ENCODE data around the gene PABPC1L. TPM values are rescaled to one million over a fixed set of nuclear protein-coding genes. Genes with fewer than 3 reads are reported as not detected.
A peak's percentile ranks its signal among the peaks of the same experiment; 100 is the strongest.

The PABPC1L gene
- total RNA-seq, 1 donor from 2014 or later: 211 TPM

GRCh38 chr20:44979090-44979621 lies 69.3 kb downstream of the PABPC1L start:
- Mint-ChIP-seq H3K27ac (no peak overlapping the region), H3K4me1 (ENCODE audit: low read depth) (no peaks in the 10 kb centered on the region), H3K4me3 (ENCODE audit: low read depth) (no peak overlapping the region), H3K9me3 (ENCODE audit: low read depth) (no peaks in the 10 kb centered on the region), H3K27me3 (no peaks in the 10 kb centered on the region), H3K36me3 (ENCODE audit: insufficient read depth) (peaks cover 17% of the 10 kb centered on the region)
- DNase-seq (ENCODE audit: low spot score, unreplicated experiment): no peak
- no peak for TF ChIP-seq CTCF (IDR thresholded peaks at IDR 0.05; ENCODE audit: unreplicated experiment)

DNA sequence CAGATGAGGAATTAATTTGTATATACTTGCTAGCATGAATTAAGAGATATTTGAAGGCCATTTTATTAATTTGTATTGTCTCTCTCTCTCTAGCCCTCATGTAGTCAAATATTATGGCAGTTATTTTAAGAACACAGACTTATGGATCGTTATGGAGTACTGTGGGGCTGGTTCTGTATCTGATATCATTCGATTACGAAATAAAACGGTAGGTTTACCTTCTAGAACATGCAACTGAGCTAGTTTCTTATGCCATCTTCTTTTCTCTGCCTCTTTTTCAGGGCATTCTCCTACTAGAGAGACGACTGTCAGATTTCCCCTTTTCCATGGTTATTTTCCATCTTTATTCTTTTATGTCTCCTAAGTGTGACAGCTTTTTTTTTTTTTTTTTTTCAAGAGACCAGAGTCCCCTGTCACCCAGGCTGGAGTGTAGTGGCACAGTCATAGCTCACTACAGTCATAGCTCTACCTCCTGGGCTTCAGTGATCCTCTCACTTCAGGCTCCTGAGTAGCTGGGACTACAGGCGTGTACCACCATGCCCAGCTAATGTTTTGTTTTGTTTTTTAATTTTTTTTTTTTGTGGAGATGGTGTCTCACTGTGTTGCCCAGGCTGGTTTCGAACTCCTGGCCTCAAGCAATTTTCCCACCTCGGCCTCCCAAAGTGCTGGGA lies 72.0 kb downstream of the PABPC1L start:
- no peak for DNase-seq (ENCODE audit: low spot score, unreplicated experiment)
- Mint-ChIP-seq H3K4me3 (ENCODE audit: low read depth) (no peak overlapping the region), H3K36me3 (ENCODE audit: insufficient read depth) (peaks cover 10% of the 10 kb centered on the region), H3K27me3 (no peaks in the 10 kb centered on the region), H3K9me3 (ENCODE audit: low read depth) (no peaks in the 10 kb centered on the region), H3K4me1 (ENCODE audit: low read depth) (no peaks in the 10 kb centered on the region), H3K27ac (no peak overlapping the region)
- TF ChIP-seq CTCF (IDR thresholded peaks at IDR 0.05; ENCODE audit: unreplicated experiment): no peak

- H3K36me3 Mint-ChIP-seq (ENCODE audit: insufficient read depth): peaks cover 9% of the 10 kb centered on the region
- no peaks in the 10 kb centered on the region for H3K27me3 Mint-ChIP-seq
These were observed 73.3 kb downstream of the PABPC1L start for GRCh38 chr20:44983093-44983674.

GRCh38 chr20:44988631-44989171 lies 78.8 kb downstream of the PABPC1L start:
- no peaks in the 10 kb centered on the region for H3K27me3 Mint-ChIP-seq
- no peak overlapping the region for H3K27ac Mint-ChIP-seq
- DNase-seq (ENCODE audit: low spot score, unreplicated experiment): no peak
- H3K36me3 Mint-ChIP-seq (ENCODE audit: insufficient read depth): peaks cover 6% of the 10 kb centered on the region
- TF ChIP-seq CTCF (IDR thresholded peaks at IDR 0.05; ENCODE audit: unreplicated experiment): no peak
- H3K4me3 Mint-ChIP-seq (ENCODE audit: low read depth): no peak overlapping the region
- no peaks in the 10 kb centered on the region for H3K9me3 Mint-ChIP-seq (ENCODE audit: low read depth)
- H3K4me1 Mint-ChIP-seq (ENCODE audit: low read depth): no peaks in the 10 kb centered on the region

More at GRCh38 chr20:44983093-44983674, 73.3 kb downstream of the PABPC1L start:
- H3K27ac Mint-ChIP-seq: peak overlapping the region; percentile 0
- H3K4me3 Mint-ChIP-seq (ENCODE audit: low read depth): no peak overlapping the region
- H3K9me3 Mint-ChIP-seq (ENCODE audit: low read depth): no peaks in the 10 kb centered on the region
- no peaks in the 10 kb centered on the region for H3K4me1 Mint-ChIP-seq (ENCODE audit: low read depth)
- no peak for TF ChIP-seq CTCF (IDR thresholded peaks at IDR 0.05; ENCODE audit: unreplicated experiment)
- no peak for DNase-seq (ENCODE audit: low spot score, unreplicated experiment)

Other genes with a start within 250 kb of the PABPC1L start
- gene CCN5, start 194.7 kb upstream of the PABPC1L start, total RNA-seq: not detected in 2 replicates
- gene KCNK15, start 164.2 kb upstream of the PABPC1L start, total RNA-seq: 0.22 and 0.27 TPM in 2 replicates
- gene RIMS4, start 99.5 kb upstream of the PABPC1L start, total RNA-seq: 6.3 and 8.2 TPM in 2 replicates
- 125 and 126 TPM in 2 replicates for gene YWHAB, start 24.4 kb upstream of the PABPC1L start, total RNA-seq
- 40.1 and 40.9 TPM in 2 replicates for gene TOMM34, start 50.3 kb downstream of the PABPC1L start, total RNA-seq
- gene STK4, start 56.5 kb downstream of the PABPC1L start, total RNA-seq: 36.3 and 37.4 TPM in 2 replicates
- gene KCNS1, start 191.1 kb downstream of the PABPC1L start, total RNA-seq: 0.07 and 0.12 TPM in 2 replicates
- not detected in 2 replicates for gene WFDC5, start 205.1 kb downstream of the PABPC1L start, total RNA-seq
- gene WFDC12, start 214.4 kb downstream of the PABPC1L start, total RNA-seq: not detected in 2 replicates

All from progenitor cell of endocrine pancreas (in vitro differentiated cells).